Panc1 (cell line): ENCODE results near the gene PVALB. TPM values are rescaled to one million over a fixed set of nuclear protein-coding genes. Genes with fewer than 3 reads are reported as not detected.

ENCODE experiments used
- ATAC-seq: fragments of 200-7000 bp; cut with Tn5 transposase; 2 replicates; pipeline ENCODE4 v1.9.1; 2020; ENCODE audit warnings: mild to moderate bottlenecking, moderate library complexity
- BruUV-seq: library from RNA; stranded (reverse); fragments of 400-500 nt; replicated peaks from 2 replicates; lab custom pipeline; 2021; lab: Mats Ljungman, UMichigan
- CTCF ChIA-PET: fragments of 300-600 bp; sonication (Branson Sonifier 250); formaldehyde crosslinking; loops from one replicate; lab custom pipeline; 2022; ENCODE audit warnings: antibody characterized with exemption; lab: Charles Lee
- POLR2A ChIA-PET: fragments of 300-600 bp; sonication (Branson Sonifier 250); formaldehyde crosslinking; loops from one replicate; lab custom pipeline; 2022; ENCODE audit warnings: antibody characterized with exemption; lab: Charles Lee
- DNase-seq: peaks from one replicate; pipeline ENCODE4 v3.0.0-alpha.2; 2010; ENCODE audit warnings: low read depth, low spot score
- H3K27ac ChIP-seq: 2 replicates; pipeline ENCODE4 v1.5.1; 2011; ENCODE audit warnings: mild to moderate bottlenecking, low read length, inconsistent platforms
- H3K27me3 ChIP-seq: fragments of 200-500 bp; sonication (Bioruptor generic); 2 replicates; pipeline ENCODE4 v1.6.0; 2014; ENCODE audit warnings: low read length, inconsistent platforms; ENCODE audit not compliant: control insufficient read depth, insufficient read depth
- H3K36me3 ChIP-seq: fragments of 200-500 bp; sonication (Bioruptor generic); 2 replicates; pipeline ENCODE4 v1.5.1; 2014; ENCODE audit warnings: inconsistent platforms, mild to moderate bottlenecking, low read length, moderate library complexity; ENCODE audit not compliant: control insufficient read depth, insufficient read depth
- H3K4me1 ChIP-seq: 2 replicates; pipeline ENCODE4 v1.5.1; 2011; ENCODE audit warnings: inconsistent platforms, mild to moderate bottlenecking, low read length, moderate library complexity; ENCODE audit not compliant: control insufficient read depth, insufficient read depth
- H3K4me3 ChIP-seq, 2 experiments: 2 replicates each; pipeline ENCODE4 v1.5.1; 2011 to 2012; ENCODE audit warnings: low read depth in 2 of 2, low read length in 2 of 2, mild to moderate bottlenecking in 2 of 2, inconsistent platforms in 1 of 2, moderate library complexity in 1 of 2
- H3K9me3 ChIP-seq: fragments of 200-500 bp; sonication (Bioruptor generic); 2 replicates; pipeline ENCODE4 v1.5.1; 2014; ENCODE audit warnings: low read depth, mild to moderate bottlenecking, inconsistent platforms, low read length, moderate library complexity; ENCODE audit not compliant: control insufficient read depth, insufficient read depth
- POLR2AphosphoS5 ChIP-seq: IDR thresholded peaks from 2 replicates; pipeline ENCODE4 v1.6.1; 2012; ENCODE audit warnings: mild to moderate bottlenecking, low read depth, low read length, moderate library complexity
- SIN3A ChIP-seq: IDR thresholded peaks from 2 replicates; pipeline ENCODE4 v1.6.1; 2012; ENCODE audit warnings: low read depth, mild to moderate bottlenecking, low read length, moderate library complexity, borderline replicate concordance; ENCODE audit not compliant: insufficient read depth
- TCF7L2 ChIP-seq: IDR thresholded peaks from 2 replicates; pipeline ENCODE4 v1.6.1; 2011; ENCODE audit warnings: mild to moderate bottlenecking, low read depth, low read length, inconsistent platforms
- in situ Hi-C: cut with HindIII; loops from 2 replicates; pipeline ENCODE4 v1.10.0; 2016; ENCODE audit warnings: low sequenced_read_pairs, low pct_unique_long_range_greater_than_20kb
- intact Hi-C: fragments of 100-400 bp; cut with micrococcal nuclease; formaldehyde crosslinking; loops from one replicate; pipeline ENCODE4 v1.10.0; 2022; ENCODE audit not compliant: unreplicated experiment
- total RNA-seq: library from RNA; stranded (reverse); gene quantifications from one replicate; pipeline ENCODE4 v1.2.1, GENCODE V29; 2021; ENCODE audit not compliant: unreplicated experiment
- TF ChIP-seq, protein P1 (sequence below): fragments of 450-650 bp; IDR thresholded peaks from 2 replicates; pipeline ENCODE4 v1.5.1; 2017; ENCODE audit warnings: mild to moderate bottlenecking
- TF ChIP-seq, protein P2 (sequence below), 2 experiments: IDR thresholded peaks; 2 replicates each; pipeline ENCODE4 v1.6.1; 2011 to 2012; ENCODE audit warnings: low read depth in 2 of 2, control low read depth in 1 of 2, low read length in 1 of 2, mild to moderate bottlenecking in 1 of 2, moderate library complexity in 1 of 2; ENCODE audit not compliant: insufficient read depth in 1 of 2

Gene PVALB
- total RNA-seq, 1 experiment from 2014 or later, result not detected

DNA sequence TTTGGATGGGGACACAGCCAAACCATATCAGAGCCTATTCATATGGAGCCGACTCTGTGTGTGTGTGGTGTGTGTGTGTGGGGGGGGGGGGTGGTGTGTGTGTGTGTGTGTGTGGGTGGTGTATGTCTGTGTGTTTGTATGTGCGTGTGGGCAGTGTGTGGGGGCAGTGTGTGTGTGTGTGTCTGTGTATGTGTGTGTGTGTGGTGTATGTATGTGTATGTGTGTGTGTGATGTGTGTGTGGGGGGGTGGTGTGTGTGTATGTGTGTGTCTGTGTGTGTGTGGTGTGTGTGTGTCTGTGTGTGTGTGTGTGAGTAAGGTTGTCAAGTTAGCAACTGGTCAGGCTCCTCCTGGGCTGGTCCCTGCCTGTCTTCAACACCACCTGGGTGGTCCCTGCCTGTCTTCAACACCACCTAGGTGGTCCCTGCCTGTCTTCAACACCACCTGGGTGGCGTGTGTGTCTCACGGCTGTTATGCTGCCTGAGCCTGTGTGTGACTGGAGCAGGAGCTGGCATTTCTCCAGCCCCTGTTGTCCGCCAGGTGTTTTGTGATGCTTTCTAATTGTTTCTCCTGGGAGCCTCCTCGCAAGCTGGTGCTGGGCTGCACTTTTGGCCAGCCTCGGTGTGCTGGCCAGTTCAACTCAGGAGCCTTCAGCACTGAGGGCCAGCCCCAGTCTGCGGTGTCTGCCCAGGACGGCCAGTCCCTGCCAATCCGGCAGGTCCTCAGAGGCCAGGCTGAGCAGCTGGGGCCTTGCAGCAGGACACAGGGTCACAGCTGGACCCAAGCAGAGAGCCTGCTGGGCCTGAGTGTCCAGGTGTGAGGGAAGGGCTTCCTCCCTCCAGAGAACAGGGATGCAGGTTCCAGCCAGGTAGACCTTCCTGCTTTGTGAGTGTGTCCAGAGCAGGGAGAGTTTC is 21.5 kb upstream of the PVALB start:
- intact Hi-C loops, result no loop called here
- Histone ChIP-seq H3K36me3 (no peaks in the 10 kb centered on the region), H3K4me1 (no peaks in the 10 kb centered on the region), H3K27ac (no peak overlapping the region), H3K9me3 (no peaks in the 10 kb centered on the region), H3K27me3 (no peaks in the 10 kb centered on the region), H3K4me3 (no peak overlapping the region)
- BruUV-seq, result no TSS peak
- TF ChIP-seq, protein P1, sequence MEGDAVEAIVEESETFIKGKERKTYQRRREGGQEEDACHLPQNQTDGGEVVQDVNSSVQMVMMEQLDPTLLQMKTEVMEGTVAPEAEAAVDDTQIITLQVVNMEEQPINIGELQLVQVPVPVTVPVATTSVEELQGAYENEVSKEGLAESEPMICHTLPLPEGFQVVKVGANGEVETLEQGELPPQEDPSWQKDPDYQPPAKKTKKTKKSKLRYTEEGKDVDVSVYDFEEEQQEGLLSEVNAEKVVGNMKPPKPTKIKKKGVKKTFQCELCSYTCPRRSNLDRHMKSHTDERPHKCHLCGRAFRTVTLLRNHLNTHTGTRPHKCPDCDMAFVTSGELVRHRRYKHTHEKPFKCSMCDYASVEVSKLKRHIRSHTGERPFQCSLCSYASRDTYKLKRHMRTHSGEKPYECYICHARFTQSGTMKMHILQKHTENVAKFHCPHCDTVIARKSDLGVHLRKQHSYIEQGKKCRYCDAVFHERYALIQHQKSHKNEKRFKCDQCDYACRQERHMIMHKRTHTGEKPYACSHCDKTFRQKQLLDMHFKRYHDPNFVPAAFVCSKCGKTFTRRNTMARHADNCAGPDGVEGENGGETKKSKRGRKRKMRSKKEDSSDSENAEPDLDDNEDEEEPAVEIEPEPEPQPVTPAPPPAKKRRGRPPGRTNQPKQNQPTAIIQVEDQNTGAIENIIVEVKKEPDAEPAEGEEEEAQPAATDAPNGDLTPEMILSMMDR, result no peak
- TF ChIP-seq TCF7L2 (no peak), SIN3A (no peak), POLR2AphosphoS5 (no peak)
- TF ChIP-seq, protein P2, sequence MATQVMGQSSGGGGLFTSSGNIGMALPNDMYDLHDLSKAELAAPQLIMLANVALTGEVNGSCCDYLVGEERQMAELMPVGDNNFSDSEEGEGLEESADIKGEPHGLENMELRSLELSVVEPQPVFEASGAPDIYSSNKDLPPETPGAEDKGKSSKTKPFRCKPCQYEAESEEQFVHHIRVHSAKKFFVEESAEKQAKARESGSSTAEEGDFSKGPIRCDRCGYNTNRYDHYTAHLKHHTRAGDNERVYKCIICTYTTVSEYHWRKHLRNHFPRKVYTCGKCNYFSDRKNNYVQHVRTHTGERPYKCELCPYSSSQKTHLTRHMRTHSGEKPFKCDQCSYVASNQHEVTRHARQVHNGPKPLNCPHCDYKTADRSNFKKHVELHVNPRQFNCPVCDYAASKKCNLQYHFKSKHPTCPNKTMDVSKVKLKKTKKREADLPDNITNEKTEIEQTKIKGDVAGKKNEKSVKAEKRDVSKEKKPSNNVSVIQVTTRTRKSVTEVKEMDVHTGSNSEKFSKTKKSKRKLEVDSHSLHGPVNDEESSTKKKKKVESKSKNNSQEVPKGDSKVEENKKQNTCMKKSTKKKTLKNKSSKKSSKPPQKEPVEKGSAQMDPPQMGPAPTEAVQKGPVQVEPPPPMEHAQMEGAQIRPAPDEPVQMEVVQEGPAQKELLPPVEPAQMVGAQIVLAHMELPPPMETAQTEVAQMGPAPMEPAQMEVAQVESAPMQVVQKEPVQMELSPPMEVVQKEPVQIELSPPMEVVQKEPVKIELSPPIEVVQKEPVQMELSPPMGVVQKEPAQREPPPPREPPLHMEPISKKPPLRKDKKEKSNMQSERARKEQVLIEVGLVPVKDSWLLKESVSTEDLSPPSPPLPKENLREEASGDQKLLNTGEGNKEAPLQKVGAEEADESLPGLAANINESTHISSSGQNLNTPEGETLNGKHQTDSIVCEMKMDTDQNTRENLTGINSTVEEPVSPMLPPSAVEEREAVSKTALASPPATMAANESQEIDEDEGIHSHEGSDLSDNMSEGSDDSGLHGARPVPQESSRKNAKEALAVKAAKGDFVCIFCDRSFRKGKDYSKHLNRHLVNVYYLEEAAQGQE (IDR thresholded peaks at IDR 0.05; ENCODE audit: insufficient read depth in 1 of 2, low read depth in 2 of 2, low read length in 1 of 2), result no peak
- ChIA-PET POLR2A (no interaction called here), CTCF (no interaction called here)
- ATAC-seq (no peak), DNase-seq (no peak)
- in situ Hi-C loops, result no loop called here

DNA sequence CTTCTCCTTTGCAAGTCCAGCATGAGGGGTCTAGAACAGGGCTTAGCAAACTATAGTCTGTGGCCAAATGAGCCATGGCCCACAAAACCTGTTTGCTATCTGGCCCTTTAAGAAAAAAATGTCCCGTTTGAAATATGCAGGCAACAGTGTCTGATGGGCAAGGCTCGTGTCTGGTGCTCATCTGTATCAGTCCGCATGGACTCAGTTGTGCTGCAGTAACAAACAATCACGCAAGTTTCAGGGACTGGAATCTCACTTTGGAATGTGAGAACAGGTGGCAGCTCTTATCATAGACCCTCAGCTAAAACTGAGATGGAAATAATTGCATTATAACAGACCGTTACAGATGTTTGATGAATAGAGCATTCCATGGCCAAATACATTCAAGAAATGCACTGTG is 19.1 kb upstream of the PVALB start:
- H3K9me3 ChIP-seq, result no peaks in the 10 kb centered on the region
- H3K4me3 ChIP-seq, result no peak overlapping the region
- no peaks in the 10 kb centered on the region for H3K27me3 ChIP-seq
- no peak overlapping the region for H3K27ac ChIP-seq
- POLR2A ChIA-PET, result no interaction called here
- BruUV-seq, result no TSS peak
- intact Hi-C loops (no loop called here), in situ Hi-C loops (no loop called here)
- ATAC-seq (no peak), DNase-seq (no peak)
- H3K4me1 ChIP-seq, result no peaks in the 10 kb centered on the region
- H3K36me3 ChIP-seq, result no peaks in the 10 kb centered on the region
- CTCF ChIA-PET, result no interaction called here
- no peak for TF ChIP-seq TCF7L2
- TF ChIP-seq, protein P1, result no peak
- TF ChIP-seq, protein P2 (IDR thresholded peaks at IDR 0.05; ENCODE audit: insufficient read depth in 1 of 2, low read depth in 2 of 2, low read length in 1 of 2), result no peak
